Gastroesophageal sphincter (tissue), 4 donors: ENCODE measurements around the gene C5orf46. TPM values are rescaled to one million over a fixed set of nuclear protein-coding genes. Genes with fewer than 3 reads are reported as not detected.

Experiments used
- ATAC-seq: fragments of 150-250 bp; one replicate; pipeline ENCODE4 v1.9.1; 2016; ENCODE audit warnings: mild to moderate bottlenecking, moderate library complexity
- H3K27ac ChIP-seq, 4 donors: fragments of 200-600 bp; sonication (generic) in 3 of 4; 1 replicate in 3 of 4; 2 replicates in 1 of 4; pipeline ENCODE4 v1.5.1; 2016 to 2019
- H3K27me3 ChIP-seq: fragments of 200-600 bp; sonication (generic); one replicate; pipeline ENCODE4 v1.5.1; 2019
- H3K36me3 ChIP-seq, 2 donors: fragments of 200-600 bp; sonication (generic); one replicate each; pipeline ENCODE4 v1.5.1; 2019; ENCODE audit warnings: control low read depth in 1 of 2
- H3K4me1 ChIP-seq, 3 donors: fragments of 200-600 bp; sonication (generic); 1 replicate in 2 of 3; 2 replicates in 1 of 3; pipeline ENCODE4 v1.5.1; 2016 to 2019; ENCODE audit warnings: control low read depth in 2 of 3
- H3K4me3 ChIP-seq, 2 donors: fragments of 200-600 bp; sonication (generic); one replicate each; pipeline ENCODE4 v1.5.1; 2019; ENCODE audit warnings: mild to moderate bottlenecking in 1 of 2, moderate library complexity in 1 of 2
- H3K9me3 ChIP-seq, 3 donors: fragments of 200-600 bp; sonication (generic); one replicate each; pipeline ENCODE4 v1.5.1; 2017 to 2019; ENCODE audit warnings: control low read depth in 2 of 3
- CTCF ChIP-seq, 4 experiments: fragments of 200-600 bp in 2 of 4; fragments of 450-650 bp in 2 of 4; sonication (generic) in 1 of 4; IDR thresholded peaks; one replicate each; pipeline ENCODE4 v1.5.1; 2017 to 2019; ENCODE audit warnings: antibody characterized with exemption in 4 of 4, mild to moderate bottlenecking in 2 of 4, moderate library complexity in 2 of 4
- EP300 ChIP-seq: sonication (generic); formaldehyde crosslinking; IDR thresholded peaks from one replicate; pipeline ENCODE4 v1.6.1; 2017; ENCODE audit warnings: antibody characterized with exemption, mild to moderate bottlenecking
- POLR2A ChIP-seq, 2 donors: fragments of 450-650 bp; IDR thresholded peaks; one replicate each; pipeline ENCODE4 v1.6.1; 2017; ENCODE audit warnings: antibody characterized with exemption in 2 of 2, mild to moderate bottlenecking in 2 of 2, moderate library complexity in 1 of 2
- POLR2AphosphoS5 ChIP-seq: sonication (generic); formaldehyde crosslinking; IDR thresholded peaks from one replicate; pipeline ENCODE4 v1.6.1; 2017; ENCODE audit warnings: antibody characterized with exemption
- WGBS, 2 donors: methylation state at CpG; one replicate each; pipeline ENCODE4 v1.1.5; 2018; ENCODE audit warnings: low coverage in 1 of 2; 5-methylcytosine and 5-hydroxymethylcytosine counted together
- total RNA-seq, 4 donors: library from RNA; depleted of rRNA; stranded (reverse); fragments of >200 nt; gene quantifications; one replicate each; pipeline ENCODE4 v1.1.0, GENCODE V29; 2016

Gene C5orf46
- total RNA-seq, 4 donors from 2014 or later: not detected

GRCh38 chr5:147863454-147864158 lies 42.7 kb downstream of the C5orf46 start:
- no peaks in the 10 kb centered on the region for H3K9me3 ChIP-seq
- no peak overlapping the region for H3K27ac ChIP-seq
- H3K4me1 ChIP-seq: peaks cover 0 to 12% (median 5%) of the 10 kb centered on the region in 3 donors
- H3K27me3 ChIP-seq: no peaks in the 10 kb centered on the region
- no peaks in the 10 kb centered on the region for H3K36me3 ChIP-seq
- no peak overlapping the region for H3K4me3 ChIP-seq
- TF ChIP-seq POLR2A (IDR thresholded peaks at IDR 0.05) (no peak), CTCF (IDR thresholded peaks at IDR 0.05) (no peak), POLR2AphosphoS5 (no peak)
- no peak for ATAC-seq
- 23 to 33% methylated on average over 3 of the region's 3 CpGs for WGBS, 2 donors

GRCh38 chr5:147860641-147861025 lies 45.7 kb downstream of the C5orf46 start:
- Histone ChIP-seq H3K36me3 (no peaks in the 10 kb centered on the region), H3K27ac (no peak overlapping the region), H3K27me3 (no peaks in the 10 kb centered on the region), H3K4me1 (peaks cover 0 to 12% (median 5%) of the 10 kb centered on the region in 3 donors), H3K9me3 (no peaks in the 10 kb centered on the region), H3K4me3 (no peak overlapping the region)
- TF ChIP-seq POLR2AphosphoS5 (no peak), POLR2A (IDR thresholded peaks at IDR 0.05) (no peak), CTCF (IDR thresholded peaks at IDR 0.05) (no peak), EP300 (no peak)
- WGBS, 2 donors: 86 to 88% methylated on average over 1 of the region's 1 CpG
- no peak for ATAC-seq

- no peak for ATAC-seq
- H3K27ac ChIP-seq: no peak overlapping the region
Measured at GRCh38 chr5:147859962-147860640, 46.2 kb downstream of the C5orf46 start.

GRCh38 chr5:147858565-147858964 lies 47.8 kb downstream of the C5orf46 start:
- Histone ChIP-seq H3K4me3 (no peak overlapping the region), H3K36me3 (no peaks in the 10 kb centered on the region), H3K9me3 (no peaks in the 10 kb centered on the region), H3K4me1 (peaks cover 0 to 2% (median under 1%) of the 10 kb centered on the region in 3 donors), H3K27me3 (peaks cover 6% of the 10 kb centered on the region), H3K27ac (no peak overlapping the region)
- TF ChIP-seq POLR2AphosphoS5 (no peak), EP300 (no peak), CTCF (IDR thresholded peaks at IDR 0.05) (no peak), POLR2A (IDR thresholded peaks at IDR 0.05) (no peak)
- no peak for ATAC-seq
- WGBS, 2 donors: 20 to 30% methylated on average over 1 of the region's 1 CpG

More at GRCh38 chr5:147859962-147860640, 46.2 kb downstream of the C5orf46 start:
- TF ChIP-seq EP300 (no peak), CTCF (IDR thresholded peaks at IDR 0.05) (no peak), POLR2AphosphoS5 (no peak), POLR2A (IDR thresholded peaks at IDR 0.05) (no peak)
- Histone ChIP-seq H3K4me1 (peaks cover 0 to 12% (median 5%) of the 10 kb centered on the region in 3 donors), H3K9me3 (no peaks in the 10 kb centered on the region), H3K4me3 (no peak overlapping the region), H3K36me3 (no peaks in the 10 kb centered on the region), H3K27me3 (no peaks in the 10 kb centered on the region)
- WGBS, 2 donors: 87 to 100% methylated on average over 1 to 3 of the region's 3 CpGs
